ENCODE data around the gene RBFA.

DNA sequence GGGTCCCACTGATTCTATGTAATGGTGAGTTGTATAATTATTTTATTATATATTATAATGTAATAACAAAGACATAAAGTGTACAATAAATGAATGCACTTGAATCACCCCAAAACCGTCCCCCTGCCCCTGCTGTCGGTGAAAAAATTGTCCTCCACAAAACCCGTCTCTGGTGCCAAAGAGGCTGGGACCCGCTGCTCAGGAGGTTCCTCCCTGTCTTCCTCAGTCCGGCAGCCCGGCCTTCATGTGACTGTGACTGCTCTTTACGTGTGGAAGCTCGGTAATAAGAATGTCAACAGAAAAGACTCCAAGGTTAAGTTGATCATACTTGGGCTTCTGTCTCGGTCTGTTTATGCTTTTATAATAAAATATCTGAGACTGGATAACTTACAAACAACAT is 42.1 kb downstream of the RBFA start:
- TF ChIP-seq POLR2A (IDR thresholded peaks at IDR 0.05; ENCODE audit: low read depth, low read length): no peak
- no peak for TF ChIP-seq TAF1 (IDR thresholded peaks at IDR 0.05; ENCODE audit: low read depth, low read length)
- no peak for TF ChIP-seq POLR2AphosphoS5 (IDR thresholded peaks at IDR 0.05; ENCODE audit: low read depth, low read length)
- no peak for TF ChIP-seq PAX5 (IDR thresholded peaks at IDR 0.05; ENCODE audit: insufficient read depth, low read length, severe bottlenecking)
- no peak for TF ChIP-seq POU2F2 (IDR thresholded peaks at IDR 0.05; ENCODE audit: low read depth, low read length)
- no peak for TF ChIP-seq SPI1 (IDR thresholded peaks at IDR 0.05; ENCODE audit: low read depth, low read length)
